Activated CD4-positive, alpha-beta memory T cell treated with anti-CD3 and anti-CD28 coated beads for 36 hours (primary cell): ENCODE data around the gene CLCN1. TPM values are rescaled to one million over a fixed set of nuclear protein-coding genes. Genes with fewer than 3 reads are reported as not detected.

Experiments used
- microRNA-seq: library from miRNA; unstranded; fragments of <30 nt; microRNA quantifications from one replicate; pipeline ENCODE4 v1.2.0, GENCODE V29; 2022; ENCODE audit warnings: borderline number of aligned reads, borderline microRNAs expressed, borderline replicate concordance
- total RNA-seq, 2 experiments: library from RNA; stranded (reverse); gene quantifications; one replicate each; pipeline ENCODE4 v1.2.3, GENCODE V29; 2021

CLCN1 gene
- total RNA-seq, 2 experiments from 2014 or later: 0.17 TPM; not detected in 1

Small RNA genes within 50 kb of the gene (microRNA-seq; reads per million reads assigned to microRNA genes)
- gene MIR6892: not detected

Other genes starting within 250 kb of the CLCN1 start
- not detected for gene PIP, start 184.0 kb upstream of the CLCN1 start, total RNA-seq
- gene TAS2R39, start 132.7 kb upstream of the CLCN1 start, total RNA-seq: not detected
- gene TAS2R40, start 94.1 kb upstream of the CLCN1 start, total RNA-seq: not detected
- 100 to 1,000 TPM; 218 to 224 TPM for gene GSTK1, start 52.7 kb upstream of the CLCN1 start, total RNA-seq
- under 1 TPM; 0.29 to 0.70 TPM for gene TMEM139, start 31.2 kb upstream of the CLCN1 start, total RNA-seq
- gene CASP2, start 27.8 kb upstream of the CLCN1 start, total RNA-seq: 100 to 1,000 TPM; 117 to 129 TPM
- 1 to 10 TPM; 1.9 to 2.3 TPM for gene FAM131B, start 46.6 kb downstream of the CLCN1 start, total RNA-seq
- gene ZYX, start 65.2 kb downstream of the CLCN1 start, total RNA-seq: 100 to 1,000 TPM; 137 to 140 TPM
- gene EPHA1, start 92.7 kb downstream of the CLCN1 start, total RNA-seq: 1 to 10 TPM; 2.9 to 4.3 TPM
- gene TAS2R60, start 127.3 kb downstream of the CLCN1 start, total RNA-seq: not detected
- not detected for gene TAS2R41, start 161.8 kb downstream of the CLCN1 start, total RNA-seq